ENCODE measurements around the gene MLLT3. TPM values are rescaled to one million over a fixed set of nuclear protein-coding genes. Genes with fewer than 3 reads are reported as not detected.

MLLT3 gene
- total and polyA plus RNA-seq, 2 of the 13 experiments (the other 11 are each of a cell fraction or from before 2014, with no cell fraction given) = 12.3 to 12.6 TPM

GRCh38 chr9:20598367-20598766 lies 23.9 kb downstream of the MLLT3 start:
- DNase-seq (ENCODE audit: low spot score) (no peak), ATAC-seq (no peak), FAIRE-seq (no peak)
- WGBS (ENCODE audit: low lambda C conversion rate) = 57% methylated on average over 1 of the region's 1 CpG
- no peaks in the 10 kb centered on the region for H3K4me1 ChIP-seq (ENCODE audit: insufficient read depth, low read length)
- in situ Hi-C loops (cut with HindIII; ENCODE audit: extremely low pct_ligation_motif_present, low pct_unique_long_range_greater_than_20kb) (no loop called here), intact Hi-C loops (cut with micrococcal nuclease; ENCODE audit: unreplicated experiment) (no loop called here)
- no peak overlapping the region for H3K4me3 ChIP-seq (replicated peaks in 1 of 3; ENCODE audit: insufficient read depth in 1 of 3, low read depth in 2 of 3, low read length in 3 of 3)
- no peak overlapping the region for H2AFZ ChIP-seq (ENCODE audit: low read length)
- H4K20me1 ChIP-seq (ENCODE audit: insufficient read depth, low read length) = no peaks in the 10 kb centered on the region
- no peaks in the 10 kb centered on the region for H3K27me3 ChIP-seq (ENCODE audit: control insufficient read depth in 1 of 2, insufficient read depth in 2 of 2, low read length in 2 of 2)
- ChIA-PET POLR2A (no interaction called here), CTCF (ENCODE audit: low intra/inter-chr PET ratio, low total read pairs) (no interaction called here)
- TF ChIP-seq ZEB1 (IDR thresholded peaks at IDR 0.05; ENCODE audit: insufficient replicate concordance, low read depth) (no peak), TFE3 (CRISPR knock-in tag; IDR thresholded peaks at IDR 0.05) (no peak), ZBED4 (CRISPR knock-in tag; IDR thresholded peaks at IDR 0.05; ENCODE audit: borderline replicate concordance) (no peak), ZNF549 (CRISPR knock-in tag; IDR thresholded peaks at IDR 0.05) (no peak), ZNF180 (CRISPR knock-in tag; IDR thresholded peaks at IDR 0.05; ENCODE audit: borderline replicate concordance, low read depth) (no peak), ZNF562 (CRISPR knock-in tag; IDR thresholded peaks at IDR 0.05; ENCODE audit: borderline replicate concordance) (no peak), ZBTB38 (CRISPR knock-in tag; IDR thresholded peaks at IDR 0.05) (no peak), ZNF615 (CRISPR knock-in tag; IDR thresholded peaks at IDR 0.05; ENCODE audit: borderline replicate concordance) (no peak), NFKB2 (CRISPR knock-in tag; IDR thresholded peaks at IDR 0.05; ENCODE audit: borderline replicate concordance) (no peak), FUBP1 (CRISPR knock-in tag; IDR thresholded peaks at IDR 0.05; ENCODE audit: borderline replicate concordance) (no peak)
- H3K9ac ChIP-seq (ENCODE audit: insufficient read depth, low read depth, low read length) = no peak overlapping the region
- peaks cover 3% of the 10 kb centered on the region for H3K79me2 ChIP-seq (ENCODE audit: insufficient read depth, low read length)
- no peaks in the 10 kb centered on the region for H3K9me3 ChIP-seq (ENCODE audit: low read length)
- no peak overlapping the region for H3K4me2 ChIP-seq (ENCODE audit: low read depth, low read length)
- no peaks in the 10 kb centered on the region for H3K36me3 ChIP-seq (replicated peaks in 1 of 2; ENCODE audit: control insufficient read depth in 1 of 2, insufficient read depth in 2 of 2, low read length in 2 of 2)
- BruUV-seq (replicated peaks) = no TSS peak
- H3K27ac ChIP-seq (ENCODE audit: extremely low read length, insufficient read depth, low read length) = no peak overlapping the region

Measured in HepG2 (cell line).